Measurements from ENCODE around the gene PNLIP.
A peak's percentile ranks its signal among the peaks of the same experiment; 100 is the strongest.

Gene PNLIP

GRCh38 chr10:116545756-116546155 is at the start of gene PNLIP:
Gene PNLIP, plus strand, starts transcription at chr10:116545931. Its CDS starts 162 bp downstream, at chr10:116546093.
- no peak for DNase-seq

- DNase-seq: no peak
These were observed 40.9 kb upstream of the PNLIP start for GRCh38 chr10:116504786-116505185.

DNA sequence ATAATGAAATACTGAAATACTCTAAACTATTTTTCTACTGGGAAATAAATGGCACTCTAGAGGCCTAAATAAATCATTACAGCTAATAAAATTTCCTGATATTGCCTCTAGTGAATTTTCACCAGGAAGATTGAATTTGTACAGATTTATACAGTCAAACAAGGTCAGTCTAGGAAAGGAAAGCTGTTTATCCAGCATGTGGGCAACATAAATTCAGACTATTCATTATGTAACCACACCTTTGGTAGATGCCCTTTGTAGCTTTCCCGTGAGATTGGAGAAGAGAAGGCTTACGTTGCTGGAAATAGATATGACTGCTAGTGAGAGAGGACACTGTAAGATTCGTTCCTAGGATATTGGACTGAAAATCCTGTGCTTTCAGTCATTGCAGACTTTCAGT is 35.2 kb upstream of the PNLIP start:
- DNase-seq: no peak

DNA sequence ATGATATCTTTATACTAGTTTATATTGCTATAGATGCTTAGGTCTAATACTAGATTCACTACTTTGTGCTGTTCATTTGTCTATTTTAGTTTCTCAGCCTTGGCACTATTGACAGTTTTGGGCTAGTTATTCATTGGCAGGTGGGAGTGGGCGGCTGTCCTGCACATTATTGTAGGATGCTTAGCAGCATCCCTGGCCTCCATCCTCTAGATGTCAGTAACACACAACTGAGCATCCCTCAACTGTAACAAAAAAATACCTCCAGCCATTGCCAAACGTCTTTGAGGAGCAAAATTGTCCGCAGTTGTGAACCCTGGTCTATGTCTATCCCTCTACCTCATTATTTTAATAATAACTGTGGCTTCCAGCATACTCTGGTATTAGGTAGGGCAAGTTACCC is 34.4 kb upstream of the PNLIP start:
- no peak for DNase-seq

GRCh38 chr10:116521424-116522290 is 24.1 kb upstream of the PNLIP start:
- peak; percentile 3 for DNase-seq

GRCh38 chr10:116522803-116523381 is 22.8 kb upstream of the PNLIP start:
- DNase-seq: no peak

DNA sequence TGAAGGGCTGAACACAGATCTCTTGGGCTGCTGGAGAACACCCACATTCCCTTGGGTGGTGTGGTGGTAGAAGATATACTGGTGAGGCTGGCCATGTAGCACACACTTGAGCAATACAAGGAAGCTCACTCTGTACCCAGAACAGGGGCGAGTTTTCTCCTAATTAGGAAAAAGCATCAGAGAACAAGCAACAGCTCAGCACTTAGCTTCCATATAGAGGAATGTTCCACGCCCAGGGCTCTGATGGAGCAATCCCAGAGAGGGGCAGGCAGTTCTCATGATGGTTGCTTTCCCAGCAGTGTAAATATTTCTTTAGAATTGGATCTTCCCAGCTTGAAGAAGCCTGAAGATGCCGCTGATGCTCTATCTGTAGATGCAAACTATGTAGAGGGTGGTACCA is 21.0 kb upstream of the PNLIP start:
- no peak for DNase-seq

GRCh38 chr10:116526219-116526618 is 19.5 kb upstream of the PNLIP start:
- no peak for DNase-seq

GRCh38 chr10:116536810-116537209 is 8.9 kb upstream of the PNLIP start:
- no peak for DNase-seq

GRCh38 chr10:116538456-116538855 is 7.3 kb upstream of the PNLIP start:
- no peak for DNase-seq

DNA sequence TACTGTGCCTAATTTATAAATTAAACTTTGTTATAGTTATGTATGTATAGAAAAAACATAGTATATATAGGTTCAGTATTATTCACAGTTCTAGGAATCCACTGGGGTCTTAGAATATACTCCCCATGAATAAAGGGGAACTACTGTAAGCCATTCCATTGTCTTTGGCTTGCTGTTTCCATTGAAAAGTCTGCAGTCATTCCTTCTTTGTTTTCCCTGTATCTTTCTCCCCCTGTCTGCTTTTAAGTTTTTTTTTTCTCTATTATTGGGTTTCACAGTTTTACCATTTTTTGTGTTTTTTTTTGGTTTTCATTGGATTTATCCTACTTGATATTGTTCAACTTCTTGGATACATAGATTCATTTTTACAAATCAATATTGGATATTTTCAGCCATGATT is 6.7 kb upstream of the PNLIP start:
- DNase-seq: no peak

DNA sequence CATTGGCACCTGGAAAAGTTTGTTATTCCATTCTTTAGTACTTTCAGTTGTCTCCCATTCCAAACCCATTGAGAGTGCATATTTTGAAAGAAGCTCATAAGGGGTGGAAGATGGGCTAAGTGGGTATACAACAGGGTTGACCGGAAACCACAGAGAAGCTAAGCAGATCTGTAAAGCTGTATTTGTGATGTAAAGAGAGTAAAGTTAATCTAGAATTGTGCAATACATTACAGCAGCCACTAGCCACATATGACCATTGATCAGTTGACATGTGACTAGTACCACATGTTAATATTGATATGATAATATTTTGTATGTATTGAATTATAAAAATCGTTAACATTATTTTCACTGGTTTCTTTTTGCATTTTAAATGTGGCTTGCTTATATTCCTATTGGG is 4.9 kb upstream of the PNLIP start:
- no peak for DNase-seq

GRCh38 chr10:116542007-116542677 is 3.6 kb upstream of the PNLIP start:
- DNase-seq: no peak

- DNase-seq: no peak
These were observed 609 bp upstream of the PNLIP start for GRCh38 chr10:116545122-116545521.

- DNase-seq: no peak
These were observed 2.6 kb downstream of the PNLIP start for GRCh38 chr10:116548301-116548700.

- DNase-seq: no peak
These were observed 7.7 kb downstream of the PNLIP start for GRCh38 chr10:116553378-116553980.

GRCh38 chr10:116554628-116555027 is 8.9 kb downstream of the PNLIP start:
- DNase-seq: no peak

GRCh38 chr10:116555880-116556279 is 10.1 kb downstream of the PNLIP start:
- no peak for DNase-seq

DNA sequence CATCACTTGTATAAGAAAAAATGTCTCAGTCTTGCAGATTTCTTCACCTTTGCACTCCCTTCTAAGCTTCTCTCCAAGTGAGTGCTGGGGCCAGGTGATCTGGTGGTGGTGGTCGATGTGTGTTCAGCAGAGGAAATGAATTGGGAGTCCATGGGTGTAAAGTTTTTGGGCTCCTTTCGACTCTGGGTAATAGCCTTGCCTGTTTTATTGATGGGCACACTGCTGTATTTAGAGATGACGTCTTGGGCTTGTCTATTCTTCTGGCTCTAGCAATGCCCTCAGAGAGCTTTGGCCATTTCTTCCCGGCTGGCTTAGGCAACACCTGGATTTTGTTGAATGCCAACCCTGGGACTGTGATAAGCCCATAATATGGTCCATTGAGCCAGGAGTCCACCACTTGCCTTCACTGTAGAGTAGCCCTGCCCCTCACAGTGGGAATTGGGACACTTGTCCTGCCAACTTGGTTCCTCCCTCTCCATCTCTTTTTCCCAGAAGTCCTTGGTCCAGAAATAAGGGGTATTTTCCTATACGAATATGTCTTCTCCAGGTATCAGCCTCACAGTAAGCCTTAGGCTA is 11.7 kb downstream of the PNLIP start:
- no peak for DNase-seq

- no peak for DNase-seq
These were observed 19.8 kb downstream of the PNLIP start for GRCh38 chr10:116565534-116565933.

GRCh38 chr10:116566932-116567331 is 21.2 kb downstream of the PNLIP start:
- no peak for DNase-seq

GRCh38 chr10:116567335-116567734 is 21.6 kb downstream of the PNLIP start:
- no peak for DNase-seq

DNA sequence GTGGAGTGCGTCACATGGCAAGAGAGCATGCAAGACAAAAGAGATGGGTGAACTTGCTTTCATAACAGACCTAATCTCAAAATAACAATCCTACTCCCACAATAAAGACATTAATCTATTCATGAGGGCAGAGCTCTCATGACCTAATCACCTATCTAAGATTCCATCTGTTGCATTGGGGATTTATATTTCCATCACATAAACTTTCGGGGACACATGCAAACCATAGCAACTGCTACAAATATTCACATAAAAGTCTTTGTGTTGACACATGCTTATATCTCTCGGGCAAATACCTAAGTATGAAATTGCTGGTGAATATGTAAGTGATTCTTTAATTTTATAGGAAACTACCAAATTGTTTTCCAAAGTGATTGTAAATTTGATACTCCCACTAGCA is 29.1 kb downstream of the PNLIP start:
- no peak for DNase-seq
